Sigmoid colon (tissue), 4 donors: Measurements from ENCODE around the gene OMP.

ENCODE experiments used
- POLR2A ChIP-seq, 2 donors: fragments of 450-650 bp; IDR thresholded peaks; one replicate each; pipeline ENCODE4 v1.6.1; 2016; ENCODE audit warnings: antibody characterized with exemption in 2 of 2, mild to moderate bottlenecking in 2 of 2, moderate library complexity in 2 of 2
- POLR2AphosphoS5 ChIP-seq, 4 donors: sonication (generic); formaldehyde crosslinking; IDR thresholded peaks; one replicate each; pipeline ENCODE4 v1.6.1; 2017; ENCODE audit warnings: antibody characterized with exemption in 4 of 4

DNA sequence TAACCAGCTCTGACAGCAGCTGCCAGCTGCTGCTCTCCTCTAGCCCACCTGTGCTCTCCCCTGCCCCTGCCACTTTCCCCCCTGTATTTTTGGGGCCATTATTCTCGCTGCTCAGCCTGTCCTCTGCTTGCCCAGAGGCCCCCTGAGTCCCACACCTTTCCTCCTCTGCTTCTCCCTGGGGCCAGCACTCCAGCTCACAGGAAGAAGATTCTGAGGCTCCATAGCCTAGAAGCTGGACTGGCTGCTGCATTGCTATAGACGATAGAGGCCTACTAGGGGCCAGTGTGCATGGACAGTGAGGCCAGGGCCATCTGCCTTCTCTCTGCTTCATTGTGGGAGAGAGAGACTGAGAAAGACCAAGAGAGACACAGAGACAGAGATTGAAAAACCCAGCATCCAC, 679 bp downstream of the OMP start:
- TF ChIP-seq POLR2AphosphoS5 (IDR thresholded peaks at IDR 0.05) (no peak), POLR2A (IDR thresholded peaks at IDR 0.05) (no peak)
